ENCODE data around the gene PEMT.

- TF ChIP-seq EP300 (IDR thresholded peaks at IDR 0.05), result no peak
- no peak for TF ChIP-seq POLR2A (IDR thresholded peaks at IDR 0.05)
- no peak for TF ChIP-seq CTCF (IDR thresholded peaks at IDR 0.05)
Observed at GRCh38 chr17:17598003-17598402, 6.5 kb upstream of the PEMT start.
